HFF-Myc (cell line): Measurements from ENCODE around the gene LRRC37B.
"Not testable (repeated sequence)": the region's sequence is repeated elsewhere in the genome, so short reads cannot be mapped to it uniquely, and the experiment has no call there.

Source experiments
- DNase-seq: peaks from one replicate; pipeline ENCODE4 v3.0.0-alpha.2; 2011; ENCODE audit warnings: low read depth; ENCODE audit errors: extremely low read depth
- H3K4me3 ChIP-seq: replicated peaks from 2 replicates; pipeline ENCODE4 v1.5.1; 2011; ENCODE audit warnings: low read depth, mild to moderate bottlenecking, control low read depth, low read length
- CTCF ChIP-seq: IDR thresholded peaks from 2 replicates; pipeline ENCODE4 v1.5.1; 2012; ENCODE audit warnings: mild to moderate bottlenecking, low read depth, low read length, control low read depth; ENCODE audit errors: missing control alignments

The LRRC37B gene

GRCh38 chr17:32099686-32100085 lies 92.5 kb downstream of the LRRC37B start:
- TF ChIP-seq CTCF, result no peak
- DNase-seq, result no peak
- H3K4me3 ChIP-seq, result no peak overlapping the region

- H3K4me3 ChIP-seq, DNase-seq: not testable (repeated sequence)
Measured at GRCh38 chr17:32100323-32100722, 93.1 kb downstream of the LRRC37B start.

GRCh38 chr17:32100971-32101631 lies 93.9 kb downstream of the LRRC37B start:
- H3K4me3 ChIP-seq, result no peak overlapping the region
- no peak for TF ChIP-seq CTCF
- no peak for DNase-seq

- no peak overlapping the region for H3K4me3 ChIP-seq
- no peak for DNase-seq
- no peak for TF ChIP-seq CTCF
Measured at GRCh38 chr17:32102172-32102571, 95.0 kb downstream of the LRRC37B start.

- TF ChIP-seq CTCF, result no peak
Measured at GRCh38 chr17:32102646-32103186, 95.5 kb downstream of the LRRC37B start.

More at GRCh38 chr17:32102646-32103186, 95.5 kb downstream of the LRRC37B start:
- no peak for DNase-seq
- H3K4me3 ChIP-seq, result no peak overlapping the region
